ENCODE results near the gene OTOG.

OTOG gene

DNA sequence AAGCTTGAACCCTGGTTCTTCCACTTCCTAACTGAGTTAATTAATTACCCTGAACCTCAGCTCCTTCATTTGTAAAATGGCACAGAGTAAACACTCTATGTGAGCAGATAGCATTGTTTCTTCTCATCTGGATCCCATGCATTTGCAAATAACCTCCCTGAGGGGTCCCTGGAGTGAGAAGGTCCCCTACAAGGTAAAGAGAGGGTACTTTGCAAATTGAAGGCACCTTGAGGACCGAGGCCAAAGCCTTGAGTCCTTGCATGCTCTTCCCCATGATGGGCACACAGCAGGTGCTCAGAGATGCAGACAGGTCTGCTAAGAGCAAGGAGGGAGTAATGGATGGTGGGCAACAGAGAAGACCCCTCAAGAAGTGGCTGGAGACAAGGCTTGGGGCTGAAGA, 33.2 kb downstream of the OTOG start:
- DNase-seq (ENCODE audit: extremely low read depth in 1 of 2, low read depth in 1 of 2) = no peak

DNA sequence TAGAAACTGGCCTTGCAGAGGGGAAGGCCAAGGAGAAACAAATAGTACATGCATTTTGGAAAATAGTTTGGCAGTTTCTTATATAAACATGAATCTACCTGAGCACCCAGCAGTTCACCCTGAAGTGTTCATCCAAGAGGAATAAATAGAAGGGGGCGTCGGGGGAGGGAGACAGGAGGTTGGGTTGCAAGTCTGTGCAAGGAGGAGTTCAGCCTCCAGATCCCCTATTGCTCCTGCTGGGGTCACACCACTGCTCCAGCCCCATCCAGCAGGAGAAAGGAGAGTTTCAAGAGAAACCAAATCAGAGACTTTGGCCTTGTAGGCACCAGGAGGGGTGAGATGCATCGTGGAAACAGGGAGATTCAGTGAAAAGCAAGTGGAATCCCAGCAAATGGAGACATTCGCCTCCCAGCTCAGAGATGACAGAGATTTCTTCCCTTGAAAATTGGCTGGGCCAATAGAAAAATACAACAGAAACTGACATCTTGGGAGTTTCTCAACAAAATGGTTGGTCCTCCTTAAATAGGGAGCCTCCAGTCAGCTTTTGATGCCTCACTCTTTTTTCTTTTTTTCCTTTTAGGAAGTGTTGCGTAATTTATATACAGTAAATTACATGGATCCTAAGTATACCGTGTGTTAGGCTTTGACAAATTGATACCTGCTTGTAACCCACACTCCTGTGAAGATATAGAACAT, 34.1 kb downstream of the OTOG start:
- no peak for DNase-seq (ENCODE audit: extremely low read depth in 1 of 2, low read depth in 1 of 2)

DNA sequence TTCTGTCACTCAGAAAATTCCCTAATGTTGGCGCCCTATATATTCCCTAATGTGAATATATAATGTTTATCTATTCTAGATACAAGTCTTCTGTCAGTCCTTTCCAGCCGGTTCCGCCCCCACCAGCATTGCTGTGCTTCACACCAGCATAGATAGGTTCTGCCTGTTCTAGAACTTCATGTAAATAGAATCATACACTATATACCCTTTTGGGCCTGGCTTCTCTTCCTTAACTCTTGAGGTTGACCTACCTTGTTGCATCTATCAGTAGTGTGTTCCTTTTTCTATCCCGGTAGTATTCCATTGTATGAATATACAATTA, 34.6 kb downstream of the OTOG start:
- DNase-seq (ENCODE audit: extremely low read depth in 1 of 2, low read depth in 1 of 2) = no peak

DNA sequence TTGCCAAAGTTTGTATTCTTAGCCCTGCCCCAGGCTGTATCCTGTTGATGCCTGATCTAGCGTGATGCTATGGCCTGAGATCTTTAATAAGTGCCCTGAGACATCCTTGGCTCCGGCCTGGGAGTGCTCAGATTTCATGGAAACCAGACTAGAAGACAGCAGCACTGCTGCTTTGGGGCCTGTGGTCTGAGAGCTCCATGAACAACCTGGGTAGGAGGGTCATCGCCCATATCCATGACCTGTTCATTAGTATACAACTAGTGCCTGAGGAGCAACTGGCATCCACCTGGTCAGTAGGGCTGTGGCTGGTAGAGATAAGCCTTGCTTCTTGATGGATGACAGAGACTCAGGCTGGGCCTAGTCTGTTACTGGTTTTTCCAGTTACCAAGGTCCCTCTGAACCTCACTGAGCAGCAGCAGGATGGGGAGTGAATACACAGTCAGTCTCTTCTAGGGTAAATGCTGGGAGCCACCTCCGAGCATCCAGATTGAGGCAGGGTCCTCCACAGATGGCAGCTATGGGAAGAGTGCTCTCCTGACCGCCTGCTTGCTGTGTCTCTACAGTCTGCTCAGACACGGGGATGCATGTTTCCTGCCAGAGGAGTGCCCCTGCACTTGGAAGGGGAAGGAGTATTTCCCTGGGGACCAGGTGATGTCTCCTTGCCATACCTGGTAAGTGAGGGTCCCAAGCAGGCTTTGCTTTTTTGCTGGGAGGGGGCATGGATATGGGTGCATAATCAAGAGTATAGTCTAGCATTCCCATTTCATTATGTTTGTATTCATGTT, 39.0 kb downstream of the OTOG start:
- DNase-seq (ENCODE audit: extremely low read depth in 1 of 2, low read depth in 1 of 2) = no peak

DNA sequence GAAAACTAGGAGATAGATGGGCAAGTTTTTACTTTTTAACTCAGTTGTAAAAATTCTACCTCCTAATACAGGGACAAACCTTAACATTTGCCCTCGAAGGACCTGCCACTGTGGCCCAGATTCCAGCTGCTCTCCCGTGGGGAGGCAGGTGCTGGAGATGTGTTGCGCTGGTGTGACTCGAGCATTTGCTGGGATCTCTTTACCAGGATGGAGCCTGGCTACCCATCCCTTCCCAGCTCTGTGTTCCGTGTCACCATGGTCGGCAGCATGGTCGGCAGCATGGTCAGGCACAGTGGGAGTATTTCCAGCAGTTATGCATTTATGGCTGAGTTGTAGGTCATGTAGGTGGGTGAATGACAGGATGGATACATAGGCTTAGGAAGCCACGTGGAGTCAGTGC, 41.1 kb downstream of the OTOG start:
- no peak for DNase-seq (ENCODE audit: extremely low read depth in 1 of 2, low read depth in 1 of 2)

DNA sequence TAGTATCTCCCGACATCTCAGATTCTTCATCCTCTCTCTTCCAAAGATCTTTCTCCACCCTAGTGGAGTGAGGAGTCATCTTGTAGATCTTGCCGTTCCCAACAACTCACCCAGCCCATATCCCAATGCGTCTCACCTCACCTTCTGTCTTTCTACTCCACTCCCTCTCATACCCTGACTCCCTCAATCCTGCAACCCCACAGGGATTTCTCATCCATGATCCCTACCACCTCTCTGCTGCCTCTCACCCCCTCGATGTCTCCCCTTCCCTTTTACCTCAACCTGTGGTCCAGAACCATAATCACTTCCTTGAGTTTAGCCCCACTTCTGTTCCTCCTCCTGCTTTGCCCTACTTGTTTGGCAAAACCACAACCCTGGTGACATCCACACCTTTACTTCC, 41.7 kb downstream of the OTOG start:
- no peak for DNase-seq (ENCODE audit: extremely low read depth in 1 of 2, low read depth in 1 of 2)

DNA sequence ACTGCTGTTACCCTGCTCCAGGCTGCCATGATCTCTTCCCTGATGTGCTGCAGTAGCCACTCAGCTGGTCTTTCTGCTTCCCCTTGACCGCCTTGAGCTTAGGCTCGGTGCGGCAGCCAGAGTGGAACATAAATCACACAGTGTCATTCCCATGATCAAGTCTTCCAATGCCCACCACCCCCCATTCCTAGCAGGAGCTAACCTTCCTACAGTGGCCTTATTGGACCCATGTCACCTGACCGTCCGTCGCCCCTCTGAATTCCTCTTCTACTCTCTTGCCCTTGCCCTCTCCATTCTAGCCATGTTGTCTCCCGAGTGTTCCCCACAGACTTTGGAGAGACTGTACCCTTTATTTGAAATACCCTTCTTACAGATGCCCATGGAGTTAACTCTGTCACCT, 43.4 kb downstream of the OTOG start:
- DNase-seq (ENCODE audit: extremely low read depth in 1 of 2, low read depth in 1 of 2) = no peak

DNA sequence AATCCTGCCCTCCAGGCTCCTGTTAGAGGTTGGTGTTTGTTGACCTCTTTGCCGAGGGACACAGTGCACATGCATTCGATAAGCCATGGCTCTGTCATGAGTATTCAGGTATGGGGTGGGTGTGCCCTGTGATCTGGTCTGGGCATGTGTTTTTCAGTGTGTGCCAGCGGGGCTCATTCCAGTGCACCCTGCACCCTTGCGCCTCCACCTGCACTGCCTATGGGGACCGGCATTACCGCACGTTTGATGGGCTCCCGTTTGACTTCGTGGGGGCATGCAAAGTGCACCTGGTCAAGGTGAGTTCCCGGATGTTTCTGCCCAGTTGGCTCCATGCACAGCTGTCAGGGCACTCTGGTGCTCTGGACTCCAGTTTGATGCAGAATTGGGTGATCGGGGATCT, 44.2 kb downstream of the OTOG start:
- no peak for DNase-seq (ENCODE audit: extremely low read depth in 1 of 2, low read depth in 1 of 2)

DNA sequence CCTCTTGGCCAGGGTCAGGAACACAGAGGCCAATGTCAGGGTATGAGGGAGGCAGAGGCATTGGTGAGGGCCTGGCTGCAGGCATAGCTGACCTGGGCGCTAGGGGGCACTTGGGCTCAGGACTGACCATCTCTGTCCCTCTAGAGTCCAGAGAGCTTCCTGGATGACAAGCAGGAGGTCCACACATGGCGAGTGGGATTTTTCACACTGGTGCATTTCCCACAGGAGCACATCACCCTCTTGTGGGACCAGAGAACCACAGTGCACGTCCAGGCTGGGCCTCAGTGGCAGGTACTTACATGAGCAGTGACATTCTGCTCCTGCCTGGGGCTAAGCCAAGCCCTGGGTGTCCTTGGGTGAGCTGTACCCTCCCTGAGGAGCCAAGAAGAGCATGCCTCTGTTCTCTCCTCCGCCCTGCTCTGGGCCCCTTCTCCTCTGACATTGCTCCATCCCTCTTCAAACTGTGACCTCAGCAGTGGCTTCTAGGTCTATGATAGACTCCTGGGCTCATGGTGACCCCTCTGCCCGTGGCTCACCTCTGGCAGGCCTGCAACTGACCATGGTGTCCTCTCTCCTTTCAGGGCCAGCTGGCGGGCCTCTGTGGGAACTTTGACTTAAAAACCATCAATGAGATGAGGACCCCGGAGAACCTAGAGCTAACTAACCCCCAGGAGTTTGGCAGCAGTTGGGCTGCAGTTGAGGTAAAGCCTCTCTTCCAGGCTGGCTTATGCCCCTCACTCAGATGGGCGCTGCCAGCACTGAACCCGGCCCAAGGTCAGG, 46.6 kb downstream of the OTOG start:
- DNase-seq (ENCODE audit: extremely low read depth in 1 of 2, low read depth in 1 of 2) = no peak

DNA sequence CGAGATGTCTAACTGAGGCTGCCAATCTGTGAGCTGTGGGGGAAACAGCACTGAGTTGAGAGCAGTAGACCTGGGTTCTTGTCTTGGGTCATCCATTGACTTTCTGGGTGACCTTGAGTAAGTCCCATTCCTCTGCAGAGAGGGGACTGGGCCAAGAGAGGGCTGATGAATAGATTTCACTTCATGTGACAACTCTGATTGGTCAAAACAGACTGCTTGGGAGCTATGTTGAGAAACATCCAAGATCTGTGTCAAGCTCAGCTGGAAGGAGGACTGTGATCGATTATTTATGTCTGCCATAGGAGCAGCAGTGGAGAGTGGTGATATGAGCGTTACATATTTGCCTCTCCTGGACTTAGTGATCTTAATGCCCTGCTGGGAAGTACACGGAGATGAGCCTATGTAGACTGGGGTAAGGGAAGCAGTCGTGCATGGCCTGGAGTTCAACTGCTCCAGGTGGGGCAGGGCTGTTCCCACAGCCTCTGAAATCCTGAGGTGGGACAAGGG, 47.7 kb downstream of the OTOG start:
- DNase-seq (ENCODE audit: extremely low read depth in 1 of 2, low read depth in 1 of 2) = no peak

DNA sequence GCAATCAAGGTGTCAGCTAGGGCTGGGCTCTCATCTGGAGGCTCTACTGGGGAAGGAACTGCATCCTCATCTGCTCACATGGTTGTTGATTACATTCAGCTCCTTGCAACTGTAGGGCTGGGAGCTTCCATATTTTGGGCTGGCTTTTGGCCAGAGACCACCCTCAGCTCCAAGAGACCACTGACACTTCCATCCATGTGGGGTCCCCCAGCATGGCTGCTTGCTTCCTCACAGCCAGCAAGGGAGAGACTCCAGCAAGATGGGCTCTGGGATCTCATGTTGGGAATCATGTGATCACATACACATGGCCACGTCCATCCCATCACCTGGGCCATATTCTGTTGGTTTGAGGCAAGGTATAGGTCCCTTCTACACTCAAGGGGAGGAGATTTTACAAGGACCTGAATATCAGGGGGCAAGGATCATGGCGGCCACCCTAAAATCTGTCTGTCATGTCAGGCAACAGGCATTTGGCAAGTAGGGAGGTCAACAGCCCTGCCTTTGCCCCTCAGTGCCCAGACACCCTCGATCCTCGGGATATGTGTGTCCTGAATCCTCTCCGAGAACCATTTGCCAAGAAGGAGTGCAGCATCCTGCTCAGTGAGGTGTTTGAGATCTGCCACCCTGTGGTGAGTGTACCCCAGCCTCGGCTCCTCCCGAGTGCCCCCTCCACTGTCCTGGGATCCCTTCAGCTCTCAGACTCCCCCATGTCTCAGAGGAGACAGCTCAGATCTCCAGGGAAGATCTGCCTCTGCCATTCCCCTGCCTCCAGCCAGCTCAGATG, 48.7 kb downstream of the OTOG start:
- DNase-seq (ENCODE audit: extremely low read depth in 1 of 2, low read depth in 1 of 2) = no peak

DNA sequence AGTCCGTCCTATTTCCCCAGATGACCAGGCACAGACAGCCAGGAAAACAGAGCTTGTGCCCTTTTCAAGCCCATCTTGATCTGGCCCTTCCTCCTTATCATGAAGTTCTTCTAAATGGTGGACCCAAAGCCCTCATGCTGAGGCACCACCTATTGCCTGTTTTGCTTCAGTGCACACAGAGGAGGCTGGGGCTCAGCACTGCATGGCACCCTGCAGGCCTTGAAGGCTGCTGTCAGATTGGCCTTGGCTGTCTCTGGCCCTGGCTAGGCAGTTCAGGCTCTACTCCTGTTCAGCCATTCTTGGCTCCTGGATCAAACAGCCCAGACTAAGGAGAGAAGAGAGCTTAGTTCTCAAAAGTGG, 49.2 kb downstream of the OTOG start:
- DNase-seq (ENCODE audit: extremely low read depth in 1 of 2, low read depth in 1 of 2) = no peak

DNA sequence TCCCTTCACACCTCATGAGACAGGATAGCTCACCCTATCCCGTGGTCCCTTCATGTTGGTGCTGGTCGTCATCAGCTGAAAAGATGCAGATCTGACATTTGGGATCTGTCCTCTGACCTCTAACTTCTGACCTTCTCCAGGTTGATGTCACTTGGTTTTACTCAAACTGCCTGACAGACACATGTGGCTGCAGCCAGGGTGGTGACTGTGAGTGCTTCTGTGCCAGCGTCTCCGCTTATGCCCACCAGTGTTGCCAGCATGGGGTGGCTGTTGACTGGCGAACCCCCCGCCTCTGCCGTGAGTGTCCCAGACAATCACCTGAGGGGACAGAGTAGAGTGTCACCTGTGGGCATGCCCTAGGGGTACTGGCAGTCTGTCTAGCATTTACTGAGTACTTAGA, 49.7 kb downstream of the OTOG start:
- no peak for DNase-seq (ENCODE audit: extremely low read depth in 1 of 2, low read depth in 1 of 2)

DNA sequence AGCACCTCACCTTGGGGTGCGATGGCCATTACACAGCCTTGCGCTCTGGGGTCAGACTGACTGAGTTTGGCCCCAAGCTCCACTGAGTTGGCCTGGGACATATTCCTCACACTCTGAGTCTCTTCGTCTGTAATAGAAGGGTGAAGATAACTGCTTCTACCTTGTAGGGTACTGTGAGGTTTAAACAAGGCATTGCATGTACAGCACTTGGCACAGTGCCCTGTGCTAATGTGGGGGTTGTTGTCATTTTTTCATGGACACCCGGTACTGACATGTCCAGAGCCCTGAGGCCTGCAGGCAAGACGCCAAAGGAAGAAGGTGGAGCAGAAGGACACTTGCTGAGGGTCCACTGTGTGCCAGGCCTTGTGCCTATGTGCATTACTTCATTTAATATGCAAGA, 50.7 kb downstream of the OTOG start:
- no peak for DNase-seq (ENCODE audit: extremely low read depth in 1 of 2, low read depth in 1 of 2)

DNA sequence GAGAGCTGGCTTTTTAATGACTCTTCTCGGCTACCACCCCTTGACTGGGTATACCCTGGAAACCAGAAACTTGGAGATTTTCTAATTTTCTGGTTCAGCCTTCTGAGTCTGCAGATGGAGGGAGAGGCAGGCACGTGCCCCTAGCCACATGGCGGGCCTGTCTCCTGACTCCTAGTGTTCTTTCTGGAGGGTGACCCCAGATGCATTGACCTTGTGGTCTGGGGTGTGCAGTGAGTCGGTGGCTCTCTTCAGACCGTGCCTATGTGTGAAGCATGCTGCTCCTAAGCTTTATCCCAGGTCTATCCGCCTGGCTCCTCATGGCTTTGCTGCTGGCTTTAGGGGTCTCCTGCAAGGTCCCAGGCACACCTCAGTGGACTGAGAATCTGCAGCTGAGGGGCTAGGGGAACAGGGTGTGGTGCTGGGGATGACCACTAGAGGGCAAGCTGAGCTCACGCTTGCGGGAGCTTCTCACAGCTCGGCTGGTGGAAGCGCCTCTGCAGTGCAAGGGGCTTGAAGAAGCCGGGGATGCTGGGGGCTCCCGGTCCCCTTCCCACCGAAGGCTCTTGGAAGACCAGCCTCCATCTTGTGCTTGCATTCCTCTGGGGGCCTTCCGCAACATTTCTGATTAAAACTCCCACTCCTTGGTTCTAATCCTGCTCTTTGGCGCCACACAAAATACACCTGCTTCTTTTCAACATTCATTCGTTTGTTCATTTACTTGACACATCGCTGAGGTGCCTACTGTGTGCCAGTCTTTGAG, 51.8 kb downstream of the OTOG start:
- DNase-seq (ENCODE audit: extremely low read depth in 1 of 2, low read depth in 1 of 2) = peak; percentile 34 to 49

DNA sequence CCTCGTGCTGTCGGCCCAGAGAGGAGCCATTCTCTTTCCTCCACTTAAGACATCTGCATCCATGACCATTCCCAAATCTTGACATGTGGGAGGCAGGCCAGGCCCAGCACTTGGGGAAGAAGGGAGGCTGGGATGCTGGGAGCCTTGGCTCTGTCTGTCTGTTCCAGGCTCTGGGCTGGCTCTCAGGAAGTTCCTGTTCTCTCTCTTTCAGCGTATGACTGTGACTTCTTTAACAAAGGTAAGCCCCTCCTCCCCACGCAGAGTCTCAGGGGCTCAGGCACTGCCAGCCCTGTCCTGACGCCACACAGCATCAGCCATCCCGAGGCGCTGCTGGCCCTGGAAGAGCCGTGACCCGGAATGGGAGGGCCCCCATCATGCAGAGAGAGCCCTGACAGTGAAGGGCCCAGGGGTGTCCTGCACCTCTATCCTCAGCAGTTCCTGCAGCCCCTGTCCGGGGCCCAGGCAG, 52.4 kb downstream of the OTOG start:
- DNase-seq (ENCODE audit: extremely low read depth in 1 of 2, low read depth in 1 of 2) = no peak

DNA sequence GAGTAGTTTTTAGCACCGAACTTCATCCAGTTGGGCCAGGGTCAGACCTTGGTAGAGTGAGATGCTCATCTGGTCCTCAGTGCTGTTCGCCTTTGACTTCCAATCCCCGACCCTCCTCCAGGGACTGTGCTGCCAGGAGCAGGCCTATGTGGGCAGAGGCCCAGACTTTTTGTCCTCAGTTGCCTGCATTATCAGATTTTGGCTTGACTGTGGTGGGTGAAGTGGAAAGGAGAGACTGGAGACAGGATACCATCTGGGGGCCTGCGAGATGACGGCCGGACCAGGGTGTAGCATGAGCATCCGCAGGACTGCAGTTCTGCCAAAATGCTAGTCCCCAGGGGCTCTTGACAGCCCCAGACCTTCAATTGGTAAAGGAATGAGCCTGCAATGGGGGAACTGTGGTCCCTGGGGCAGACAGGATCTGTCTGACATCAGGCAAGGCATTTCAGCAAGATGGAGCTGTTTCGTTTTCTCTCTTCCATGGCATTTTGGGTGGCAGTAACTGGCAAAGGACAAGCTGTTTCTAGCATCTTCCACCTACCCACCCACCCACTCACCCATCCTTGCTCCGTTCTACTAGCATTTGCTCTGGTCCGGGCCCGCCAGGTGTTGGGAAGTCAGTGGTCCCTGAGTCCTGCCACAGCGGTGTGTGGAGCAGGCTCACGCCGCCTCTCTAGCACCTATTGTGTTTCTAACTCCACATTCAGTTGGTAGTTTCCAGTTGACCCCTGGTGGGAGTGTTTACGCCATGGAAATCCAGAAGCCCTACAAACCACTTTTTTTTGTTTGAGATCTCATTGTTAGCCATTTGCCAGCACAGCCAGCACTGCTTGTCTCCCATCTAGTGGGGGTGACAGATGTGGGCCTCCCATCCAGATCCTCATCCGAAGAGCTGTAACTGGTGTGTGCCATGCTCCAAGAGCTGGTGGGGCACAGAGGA, 53.5 kb downstream of the OTOG start:
- DNase-seq (ENCODE audit: extremely low read depth in 1 of 2, low read depth in 1 of 2) = no peak

DNA sequence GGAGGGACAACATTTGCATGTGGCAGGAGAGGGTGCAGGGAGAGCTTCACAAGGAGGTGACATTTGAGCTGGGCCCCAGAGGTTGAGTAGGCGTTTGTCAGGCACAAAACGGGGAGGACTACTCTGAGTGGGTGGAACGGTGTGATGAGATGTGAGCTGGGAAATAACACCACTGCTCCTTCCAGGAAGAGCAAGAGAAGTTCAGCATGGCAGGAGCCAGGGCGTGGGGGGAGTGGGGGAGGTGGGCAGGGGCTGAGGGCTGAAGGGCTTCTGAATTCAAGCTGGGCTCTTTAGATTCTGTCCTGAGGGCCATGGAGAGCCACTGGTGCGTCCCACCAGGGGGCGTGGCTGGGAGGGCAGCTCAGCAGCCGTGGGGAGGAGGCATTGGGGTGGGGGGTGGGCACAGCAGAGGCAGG, 54.2 kb downstream of the OTOG start:
- DNase-seq (ENCODE audit: extremely low read depth in 1 of 2, low read depth in 1 of 2) = no peak

DNA sequence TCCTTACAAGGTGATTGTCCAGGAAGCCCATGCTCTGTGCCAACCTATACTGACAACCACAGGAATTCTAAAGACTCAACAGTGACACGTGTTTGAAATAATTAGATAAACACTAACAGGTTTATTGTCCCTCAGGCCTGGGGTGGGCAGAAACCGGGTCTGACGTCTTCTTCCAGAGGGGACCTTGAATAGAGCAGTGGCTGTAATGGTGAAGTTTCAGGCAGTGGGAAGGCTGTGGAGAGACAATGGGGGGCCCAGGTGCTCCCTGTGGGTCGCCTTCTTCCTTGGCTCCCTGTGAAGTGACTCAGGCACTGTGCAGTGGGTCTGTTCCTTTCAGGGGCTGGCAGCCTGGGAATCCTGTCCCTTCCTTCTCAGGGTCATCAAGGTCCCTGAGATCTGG, 54.6 kb downstream of the OTOG start:
- no peak for DNase-seq (ENCODE audit: extremely low read depth in 1 of 2, low read depth in 1 of 2)

Data from activated CD8-positive, alpha-beta memory T cell treated with anti-CD3 and anti-CD28 coated beads for 1 hour (primary cell).